ENCODE results near the gene TRPC4.

TRPC4 gene

GRCh38 chr13:37910790-37911189, 41.2 kb upstream of the TRPC4 start:
- no peaks in the 10 kb centered on the region for H3K36me3 ChIP-seq (replicated peaks in 1 of 2; ENCODE audit: control insufficient read depth in 2 of 2, insufficient read depth in 2 of 2, low read length in 2 of 2)
- H4K8ac ChIP-seq (ENCODE audit: low read depth, low read length): no peak overlapping the region
- H2AFZ ChIP-seq (ENCODE audit: low read length): no peak overlapping the region
- no peaks in the 10 kb centered on the region for H3K79me1 ChIP-seq (ENCODE audit: low read depth, low read length)
- H3K27ac ChIP-seq (replicated peaks; ENCODE audit: low read length): no peak overlapping the region
- H2AK5ac ChIP-seq (ENCODE audit: low read depth, low read length): no peak overlapping the region
- H3K14ac ChIP-seq (ENCODE audit: low read length): no peak overlapping the region
- H3K9me3 ChIP-seq (replicated peaks in 1 of 2; ENCODE audit: control insufficient read depth in 2 of 2, insufficient read depth in 1 of 2, low read depth in 1 of 2, low read length in 2 of 2): peaks cover 2 to 7% of the 10 kb centered on the region in 2 donors
- peaks cover 0 to 3% of the 10 kb centered on the region in 2 donors for H3K4me1 ChIP-seq (ENCODE audit: control insufficient read depth in 2 of 2, insufficient read depth in 1 of 2, low read depth in 1 of 2, low read length in 2 of 2)
- H2BK120ac ChIP-seq (ENCODE audit: low read depth, low read length): no peak overlapping the region
- H2BK15ac ChIP-seq (ENCODE audit: low read length): no peak overlapping the region
- no peaks in the 10 kb centered on the region for H3K27me3 ChIP-seq (ENCODE audit: control insufficient read depth in 3 of 3, insufficient read depth in 3 of 3, low read depth in 1 of 3, low read length in 3 of 3)
- DNase-seq (ENCODE audit: low spot score): no peak
- no peak overlapping the region for H3K4me3 ChIP-seq (ENCODE audit: low read length in 2 of 2)
- no peak overlapping the region for H3K23ac ChIP-seq (ENCODE audit: low read depth, low read length, poor library complexity)
- WGBS, 2 donors (ENCODE audit: extremely low coverage in 2 of 2, insufficient read length in 2 of 2, insufficient replicate concordance in 1 of 2): no CpG with 5 or more reads among the region's 1 CpG
- no peak overlapping the region for H3K18ac ChIP-seq (ENCODE audit: low read length)
- H2BK5ac ChIP-seq (ENCODE audit: low read length): no peak overlapping the region
- H4K91ac ChIP-seq (ENCODE audit: low read depth, low read length, poor library complexity): no peak overlapping the region
- H3K4ac ChIP-seq (ENCODE audit: low read length): no peak overlapping the region
- H2BK12ac ChIP-seq (ENCODE audit: low read length): no peak overlapping the region
- no peak overlapping the region for H3K9ac ChIP-seq (ENCODE audit: low read depth, low read length, poor library complexity)
- H3K4me2 ChIP-seq (ENCODE audit: insufficient read depth, low read length, poor library complexity, severe bottlenecking): no peak overlapping the region

- Histone ChIP-seq H3K27ac (replicated peaks; ENCODE audit: low read length) (no peak overlapping the region), H3K4me2 (ENCODE audit: insufficient read depth, low read length, poor library complexity, severe bottlenecking) (no peak overlapping the region), H2BK12ac (ENCODE audit: low read length) (no peak overlapping the region), H3K27me3 (ENCODE audit: control insufficient read depth in 3 of 3, insufficient read depth in 3 of 3, low read depth in 1 of 3, low read length in 3 of 3) (no peaks in the 10 kb centered on the region), H2BK15ac (ENCODE audit: low read length) (no peak overlapping the region), H3K18ac (ENCODE audit: low read length) (no peak overlapping the region), H3K14ac (ENCODE audit: low read length) (no peak overlapping the region), H2AK5ac (ENCODE audit: low read depth, low read length) (no peak overlapping the region), H2BK5ac (ENCODE audit: low read length) (no peak overlapping the region), H3K79me1 (ENCODE audit: low read depth, low read length) (no peaks in the 10 kb centered on the region), H3K9ac (ENCODE audit: low read depth, low read length, poor library complexity) (no peak overlapping the region), H4K91ac (ENCODE audit: low read depth, low read length, poor library complexity) (no peak overlapping the region), H3K4me1 (ENCODE audit: control insufficient read depth in 2 of 2, insufficient read depth in 1 of 2, low read depth in 1 of 2, low read length in 2 of 2) (no peaks in the 10 kb centered on the region), H3K23ac (ENCODE audit: low read depth, low read length, poor library complexity) (no peak overlapping the region), H2AFZ (ENCODE audit: low read length) (no peak overlapping the region), H2BK120ac (ENCODE audit: low read depth, low read length) (no peak overlapping the region), H3K36me3 (replicated peaks in 1 of 2; ENCODE audit: control insufficient read depth in 2 of 2, insufficient read depth in 2 of 2, low read length in 2 of 2) (no peaks in the 10 kb centered on the region), H3K4me3 (ENCODE audit: low read length in 2 of 2) (no peak overlapping the region), H3K9me3 (replicated peaks in 1 of 2; ENCODE audit: control insufficient read depth in 2 of 2, insufficient read depth in 1 of 2, low read depth in 1 of 2, low read length in 2 of 2) (no peaks in the 10 kb centered on the region), H3K4ac (ENCODE audit: low read length) (no peak overlapping the region), H4K8ac (ENCODE audit: low read depth, low read length) (no peak overlapping the region)
- no CpG with 5 or more reads among the region's 1 CpG for WGBS, 2 donors (ENCODE audit: extremely low coverage in 2 of 2, insufficient read length in 2 of 2, insufficient replicate concordance in 1 of 2)
- DNase-seq (ENCODE audit: low spot score): no peak
Measured at GRCh38 chr13:37906880-37907279, 37.3 kb upstream of the TRPC4 start.

GRCh38 chr13:37905736-37906135, 36.2 kb upstream of the TRPC4 start:
- Histone ChIP-seq H3K23ac (ENCODE audit: low read depth, low read length, poor library complexity) (no peak overlapping the region), H3K27me3 (ENCODE audit: control insufficient read depth in 3 of 3, insufficient read depth in 3 of 3, low read depth in 1 of 3, low read length in 3 of 3) (no peaks in the 10 kb centered on the region), H3K9ac (ENCODE audit: low read depth, low read length, poor library complexity) (no peak overlapping the region), H2BK120ac (ENCODE audit: low read depth, low read length) (no peak overlapping the region), H3K4me2 (ENCODE audit: insufficient read depth, low read length, poor library complexity, severe bottlenecking) (no peak overlapping the region), H3K27ac (replicated peaks; ENCODE audit: low read length) (no peak overlapping the region), H3K79me1 (ENCODE audit: low read depth, low read length) (no peaks in the 10 kb centered on the region), H2AFZ (ENCODE audit: low read length) (peak overlapping the region; percentile 0), H3K4me3 (ENCODE audit: low read length in 2 of 2) (no peak overlapping the region), H3K36me3 (replicated peaks in 1 of 2; ENCODE audit: control insufficient read depth in 2 of 2, insufficient read depth in 2 of 2, low read length in 2 of 2) (no peaks in the 10 kb centered on the region), H2BK12ac (ENCODE audit: low read length) (no peak overlapping the region), H3K14ac (ENCODE audit: low read length) (no peak overlapping the region), H3K4ac (ENCODE audit: low read length) (no peak overlapping the region), H3K18ac (ENCODE audit: low read length) (no peak overlapping the region), H3K4me1 (ENCODE audit: control insufficient read depth in 2 of 2, insufficient read depth in 1 of 2, low read depth in 1 of 2, low read length in 2 of 2) (no peaks in the 10 kb centered on the region), H4K91ac (ENCODE audit: low read depth, low read length, poor library complexity) (no peak overlapping the region), H2BK5ac (ENCODE audit: low read length) (no peak overlapping the region), H2AK5ac (ENCODE audit: low read depth, low read length) (no peak overlapping the region), H2BK15ac (ENCODE audit: low read length) (no peak overlapping the region), H4K8ac (ENCODE audit: low read depth, low read length) (no peak overlapping the region), H3K9me3 (replicated peaks in 1 of 2; ENCODE audit: control insufficient read depth in 2 of 2, insufficient read depth in 1 of 2, low read depth in 1 of 2, low read length in 2 of 2) (no peaks in the 10 kb centered on the region)
- DNase-seq (ENCODE audit: low spot score): no peak
- WGBS, 2 donors (ENCODE audit: extremely low coverage in 2 of 2, insufficient read length in 2 of 2, insufficient replicate concordance in 1 of 2): no CpG with 5 or more reads among the region's 2 CpGs

GRCh38 chr13:37899753-37900152, 30.2 kb upstream of the TRPC4 start:
- Histone ChIP-seq H3K4ac (ENCODE audit: low read length) (no peak overlapping the region), H3K27ac (replicated peaks; ENCODE audit: low read length) (no peak overlapping the region), H3K4me1 (ENCODE audit: control insufficient read depth in 2 of 2, insufficient read depth in 1 of 2, low read depth in 1 of 2, low read length in 2 of 2) (no peaks in the 10 kb centered on the region), H3K27me3 (ENCODE audit: control insufficient read depth in 3 of 3, insufficient read depth in 3 of 3, low read depth in 1 of 3, low read length in 3 of 3) (no peaks in the 10 kb centered on the region), H3K9ac (ENCODE audit: low read depth, low read length, poor library complexity) (no peak overlapping the region), H3K36me3 (replicated peaks in 1 of 2; ENCODE audit: control insufficient read depth in 2 of 2, insufficient read depth in 2 of 2, low read length in 2 of 2) (no peaks in the 10 kb centered on the region), H3K9me3 (replicated peaks in 1 of 2; ENCODE audit: control insufficient read depth in 2 of 2, insufficient read depth in 1 of 2, low read depth in 1 of 2, low read length in 2 of 2) (no peaks in the 10 kb centered on the region), H2BK12ac (ENCODE audit: low read length) (no peak overlapping the region), H3K23ac (ENCODE audit: low read depth, low read length, poor library complexity) (no peak overlapping the region), H3K79me1 (ENCODE audit: low read depth, low read length) (no peaks in the 10 kb centered on the region), H2BK5ac (ENCODE audit: low read length) (no peak overlapping the region), H3K4me2 (ENCODE audit: insufficient read depth, low read length, poor library complexity, severe bottlenecking) (no peak overlapping the region), H2AK5ac (ENCODE audit: low read depth, low read length) (no peak overlapping the region), H3K4me3 (ENCODE audit: low read length in 2 of 2) (no peak overlapping the region), H2BK120ac (ENCODE audit: low read depth, low read length) (no peak overlapping the region), H3K14ac (ENCODE audit: low read length) (no peak overlapping the region), H3K18ac (ENCODE audit: low read length) (no peak overlapping the region), H4K91ac (ENCODE audit: low read depth, low read length, poor library complexity) (no peak overlapping the region), H2AFZ (ENCODE audit: low read length) (peak overlapping the region; percentile 51), H2BK15ac (ENCODE audit: low read length) (no peak overlapping the region), H4K8ac (ENCODE audit: low read depth, low read length) (no peak overlapping the region)
- DNase-seq (ENCODE audit: low spot score): no peak
- no CpG with 5 or more reads among the region's 4 CpGs for WGBS, 2 donors (ENCODE audit: extremely low coverage in 2 of 2, insufficient read length in 2 of 2, insufficient replicate concordance in 1 of 2)
